ENCODE data around the gene C14orf119. TPM values are rescaled to one million over a fixed set of nuclear protein-coding genes. Genes with fewer than 3 reads are reported as not detected.

C14orf119 gene, protein sequence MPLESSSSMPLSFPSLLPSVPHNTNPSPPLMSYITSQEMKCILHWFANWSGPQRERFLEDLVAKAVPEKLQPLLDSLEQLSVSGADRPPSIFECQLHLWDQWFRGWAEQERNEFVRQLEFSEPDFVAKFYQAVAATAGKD
- total RNA-seq: 10 to 100 TPM; 35.2 to 38.7 TPM
- long read RNA-seq, donor 1, transcript C14orf119-201 (2 exons, 3,660 nt): major isoform, 22 of 28 reads
- long read RNA-seq, donor 1, partial matches to known transcripts: 0 of 28 reads
- long read RNA-seq, donor 1, other reads (novel, unspliced or antisense): 5 of 28 reads
- long read RNA-seq, donor 2, transcript C14orf119-201 (2 exons, 3,660 nt): major isoform, 102 of 117 reads
- long read RNA-seq, donor 2, partial matches to known transcripts: 0 of 117 reads
- long read RNA-seq, donor 2, other reads (novel, unspliced or antisense): 14 of 117 reads

DNA sequence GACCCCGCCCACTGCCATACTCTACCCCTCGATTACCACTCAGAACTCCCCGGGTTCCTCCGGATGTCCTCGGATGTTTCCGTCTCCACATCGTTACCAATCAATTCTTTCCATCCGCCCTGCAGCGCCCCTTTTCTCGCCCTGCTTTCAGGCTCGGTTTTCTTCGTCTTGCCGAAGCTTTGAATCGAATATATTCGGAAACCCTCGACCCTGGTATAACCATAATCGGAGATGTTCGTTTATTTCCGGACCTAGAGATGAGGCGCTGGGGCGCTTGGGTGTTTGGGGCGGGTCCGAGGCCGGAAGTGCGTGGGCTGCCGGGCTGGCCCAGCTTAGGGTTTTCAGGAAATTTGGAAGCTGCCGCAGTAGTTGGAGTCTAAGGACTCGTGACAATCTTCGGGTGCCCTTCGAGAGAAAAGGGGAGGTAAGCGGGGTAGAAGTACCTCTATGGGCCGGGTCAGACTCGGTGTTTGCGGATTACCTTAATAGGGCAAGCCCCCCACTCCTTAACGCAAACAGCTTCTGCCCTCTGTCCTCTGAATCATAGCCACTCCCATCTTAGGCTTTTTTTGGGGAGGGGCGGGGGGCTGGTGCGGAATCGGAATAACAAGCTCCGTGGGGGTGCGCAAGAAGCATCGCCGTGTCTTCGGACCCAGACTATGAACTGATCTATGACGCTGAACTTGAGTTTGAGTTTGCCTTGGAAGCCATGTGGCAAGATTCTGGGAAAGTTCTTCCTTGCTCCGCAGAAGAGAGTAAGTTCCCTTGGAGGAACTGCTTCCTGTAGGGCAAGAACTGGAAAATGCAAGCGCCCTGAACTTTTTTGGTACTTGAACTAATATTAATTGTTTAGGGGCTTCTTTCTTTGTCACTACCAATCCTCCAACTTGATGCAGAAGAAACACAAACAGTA is at the start of gene C14orf119:
C14orf119 (plus strand) TSS at position 310 of the 913 bp plus-strand sequence. CDS start 2,154 bp downstream, outside the sequence.
- DNase-seq (ENCODE audit: low spot score): peak; percentile 100
- intact Hi-C loops (cut with DNase I): no loop called here

DNA sequence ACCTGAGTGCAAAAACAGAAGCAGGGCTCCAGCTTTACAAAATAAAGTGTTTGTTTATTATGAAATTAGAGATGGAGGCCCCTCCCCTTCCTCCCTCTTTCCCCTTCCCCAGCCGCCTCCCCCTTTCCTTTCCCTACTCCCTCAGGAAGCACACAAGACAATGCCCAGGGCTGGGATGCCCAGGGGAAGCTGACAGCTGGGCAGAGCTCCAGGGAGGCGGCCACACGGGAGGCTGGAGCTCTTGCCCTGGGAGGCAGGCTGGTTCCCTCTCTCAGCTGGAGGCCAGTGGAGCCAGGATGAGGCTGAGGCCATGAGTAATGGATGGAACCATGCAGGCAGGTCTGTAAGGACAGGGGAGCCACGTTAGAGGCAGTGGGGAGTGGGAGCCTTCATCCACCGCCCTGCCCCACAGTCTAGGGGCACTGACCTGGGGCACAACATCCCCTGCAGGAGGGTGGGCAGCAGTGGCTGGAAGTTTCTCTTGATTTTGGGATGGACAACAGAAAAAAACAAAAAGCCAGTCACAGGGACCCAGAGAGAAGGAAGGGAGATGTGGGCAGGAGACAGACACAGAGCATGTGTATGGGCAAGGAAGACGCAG is 48.2 kb upstream of the C14orf119 start:
- intact Hi-C loops (cut with DNase I): no loop called here
- DNase-seq (ENCODE audit: low spot score): no peak

DNA sequence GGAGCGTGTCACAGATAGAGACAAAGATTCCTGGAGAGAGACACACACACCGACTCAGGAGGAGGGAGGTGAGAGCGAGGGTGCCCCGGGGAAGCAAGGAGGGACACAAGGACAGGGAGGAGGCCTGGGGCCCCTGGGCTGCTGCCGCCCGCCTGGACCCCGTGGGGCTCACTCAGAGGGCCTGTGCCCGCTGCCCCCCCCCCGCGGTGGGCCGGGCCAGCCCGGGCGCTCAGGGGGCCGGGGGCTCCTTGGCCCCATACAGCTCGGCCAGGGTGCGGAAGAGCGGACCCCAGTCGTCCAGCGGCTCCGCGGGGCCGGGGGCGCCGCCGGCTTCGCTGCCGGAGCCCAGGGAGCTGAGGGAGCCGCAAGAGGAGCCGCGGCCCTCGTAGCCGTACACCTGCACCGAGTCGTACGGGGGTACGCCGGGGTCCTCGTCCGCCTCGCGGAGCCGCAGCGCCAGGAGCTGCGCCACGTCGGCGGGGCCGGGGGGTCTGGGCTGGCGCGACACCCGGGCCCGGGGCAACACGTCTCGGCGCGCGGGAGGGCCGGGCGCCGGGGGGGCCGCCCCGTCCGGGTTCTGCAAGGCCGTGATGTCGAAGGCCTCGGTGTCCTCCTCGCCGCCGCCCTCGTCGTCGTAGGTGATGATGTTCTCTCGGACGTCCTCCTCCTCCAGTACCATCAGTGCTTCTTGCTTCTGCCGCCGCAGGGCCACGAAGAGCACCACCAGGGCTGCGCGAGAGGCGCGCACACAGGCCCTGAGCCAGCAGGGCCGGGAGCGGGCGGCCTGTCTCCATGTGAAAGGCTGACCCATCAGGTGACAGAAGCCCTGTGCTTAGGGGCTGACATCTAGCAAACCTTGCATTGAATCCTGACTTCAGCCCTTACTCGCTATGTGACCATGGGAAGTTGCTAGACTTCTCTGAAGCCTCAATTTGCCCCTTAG is 47.3 kb upstream of the C14orf119 start:
- intact Hi-C loops (cut with DNase I): no loop called here
- DNase-seq (ENCODE audit: low spot score): no peak

DNA sequence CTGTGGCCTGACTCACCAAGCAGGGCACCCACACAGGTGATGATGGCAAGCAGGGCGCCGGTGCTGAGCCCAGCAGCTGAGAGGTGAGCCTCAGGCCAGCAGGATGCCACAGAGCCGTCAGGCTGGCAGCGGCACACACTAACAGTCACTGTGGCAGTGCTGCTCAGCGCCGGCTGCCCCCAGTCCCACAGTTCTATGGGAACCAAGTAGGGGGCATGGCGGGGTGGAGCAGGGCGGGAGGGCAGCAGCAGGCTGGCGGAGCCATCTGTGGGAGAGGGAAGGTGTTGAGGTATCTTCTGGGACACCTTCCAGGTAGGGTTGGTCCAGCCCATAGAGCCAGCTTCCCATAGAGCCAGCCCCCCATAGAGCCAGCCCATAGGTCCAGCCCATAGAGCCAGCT is 46.3 kb upstream of the C14orf119 start:
- intact Hi-C loops (cut with DNase I): no loop called here
- DNase-seq (ENCODE audit: low spot score): no peak

DNA sequence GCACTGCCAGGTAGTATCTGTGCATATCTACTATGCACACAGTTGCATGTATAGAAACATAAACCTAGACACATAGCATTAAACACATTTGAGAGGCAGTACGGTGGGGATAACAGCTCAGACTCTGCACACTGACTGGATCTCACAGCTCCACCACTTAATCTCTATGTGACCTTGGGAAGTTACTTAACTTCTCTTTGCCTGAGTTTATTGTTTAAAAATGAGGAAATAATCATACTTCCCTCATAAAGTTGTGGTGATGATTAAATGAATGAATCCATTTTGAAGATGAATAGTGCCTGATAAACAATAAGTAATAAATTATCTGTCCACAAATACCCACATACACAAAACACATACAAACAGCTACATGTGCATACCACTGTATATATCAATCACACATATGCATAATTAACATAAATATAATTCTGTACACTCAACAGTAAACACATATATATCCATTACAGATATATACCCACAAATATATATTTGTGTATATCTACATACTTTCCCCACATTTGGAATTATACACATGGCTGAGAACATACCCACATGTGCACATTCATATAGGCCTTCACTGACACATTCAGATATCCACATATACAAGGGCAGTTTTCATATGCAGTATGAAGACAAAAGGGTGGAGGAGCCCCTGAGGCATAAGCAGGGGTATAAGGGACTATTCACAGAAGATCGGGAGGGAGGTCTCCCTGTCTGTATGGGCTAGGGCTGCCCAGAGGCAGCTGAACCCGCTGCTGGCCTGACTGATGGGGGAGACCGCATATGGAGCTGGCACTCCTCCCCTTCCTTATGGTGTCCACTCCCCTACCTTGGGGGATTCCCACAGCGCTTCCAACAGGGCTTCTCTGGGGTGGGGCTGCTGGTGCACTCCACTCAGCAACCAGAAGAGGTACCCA is 43.9 kb upstream of the C14orf119 start:
- intact Hi-C loops (cut with DNase I): loop anchor here in 1 of 2 donors (5.0 kb wide), 1 partner anchor 999 kb away; no protein-coding TSS in a partner anchor
- no peak for DNase-seq (ENCODE audit: low spot score)

DNA sequence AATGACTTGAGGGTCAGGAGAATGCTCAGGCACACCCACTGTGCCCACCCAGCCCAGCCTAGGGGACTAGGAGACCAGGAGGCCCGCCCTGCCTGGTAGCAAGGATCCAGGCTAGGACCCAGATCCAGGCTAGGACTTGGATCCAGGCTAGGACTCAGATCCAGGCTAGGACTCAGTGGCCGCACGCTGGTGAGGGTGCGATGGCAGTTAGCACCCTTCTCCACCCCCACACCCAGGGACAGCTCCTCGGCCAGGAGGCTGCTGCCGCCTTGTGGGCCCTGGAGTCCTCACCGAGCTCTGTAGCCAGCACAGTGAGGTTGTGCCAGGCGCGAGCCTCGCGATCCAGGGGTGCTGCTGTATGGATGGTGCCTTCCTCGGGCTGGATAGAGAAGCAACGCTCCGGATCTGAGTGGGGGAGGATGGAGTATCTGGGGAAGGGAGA is 43.1 kb upstream of the C14orf119 start:
- intact Hi-C loops (cut with DNase I): loop anchor here in 1 of 2 donors (5.0 kb wide), 1 partner anchor 1000 kb away; no protein-coding TSS in a partner anchor
- no peak for DNase-seq (ENCODE audit: low spot score)

DNA sequence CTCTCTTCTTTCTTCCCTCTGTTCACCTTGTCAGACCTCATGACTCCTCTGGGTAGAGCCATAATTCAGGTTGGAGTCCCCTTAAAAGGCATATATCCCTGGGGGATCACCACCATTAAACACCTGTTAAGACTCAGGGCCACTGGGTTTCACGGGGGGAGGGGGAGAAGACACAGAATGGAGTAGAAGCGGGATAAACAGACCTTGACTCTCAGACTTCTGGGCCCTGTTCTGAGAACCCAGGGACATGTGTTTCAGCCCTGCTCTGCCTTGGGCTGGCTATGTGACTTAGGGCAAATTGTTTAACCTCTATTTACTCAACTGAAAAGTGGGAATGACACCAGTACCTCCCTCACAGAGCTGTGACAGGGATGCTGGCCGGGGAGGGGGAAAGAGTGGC is 42.6 kb upstream of the C14orf119 start:
- no peak for DNase-seq (ENCODE audit: low spot score)
- intact Hi-C loops (cut with DNase I): loop anchor here in 1 of 2 donors (5.0 kb wide), 1 partner anchor 1000 kb away; no protein-coding TSS in a partner anchor

DNA sequence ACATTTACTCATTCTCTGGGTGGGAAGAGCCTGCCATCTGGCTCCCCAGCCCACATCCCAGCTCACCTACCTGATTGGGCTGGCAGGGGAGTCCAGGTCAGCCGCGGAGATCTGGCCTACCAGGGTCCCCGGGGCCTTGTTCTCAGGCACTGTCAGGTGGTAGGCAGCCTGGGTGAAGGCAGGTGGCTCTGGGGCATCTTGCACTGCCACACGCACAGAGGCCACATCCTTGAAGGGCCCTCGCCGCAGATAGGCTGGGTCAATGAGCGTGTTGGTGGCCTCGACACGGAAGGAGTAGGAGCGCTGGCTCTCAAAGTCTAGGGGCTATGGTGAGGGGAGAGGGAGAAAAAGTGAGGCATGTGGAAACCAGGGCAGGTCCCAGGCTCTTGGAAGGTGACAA is 41.9 kb upstream of the C14orf119 start:
- intact Hi-C loops (cut with DNase I): loop anchor here in 1 of 2 donors (5.0 kb wide), 1 partner anchor 1001 kb away; no protein-coding TSS in a partner anchor

DNA sequence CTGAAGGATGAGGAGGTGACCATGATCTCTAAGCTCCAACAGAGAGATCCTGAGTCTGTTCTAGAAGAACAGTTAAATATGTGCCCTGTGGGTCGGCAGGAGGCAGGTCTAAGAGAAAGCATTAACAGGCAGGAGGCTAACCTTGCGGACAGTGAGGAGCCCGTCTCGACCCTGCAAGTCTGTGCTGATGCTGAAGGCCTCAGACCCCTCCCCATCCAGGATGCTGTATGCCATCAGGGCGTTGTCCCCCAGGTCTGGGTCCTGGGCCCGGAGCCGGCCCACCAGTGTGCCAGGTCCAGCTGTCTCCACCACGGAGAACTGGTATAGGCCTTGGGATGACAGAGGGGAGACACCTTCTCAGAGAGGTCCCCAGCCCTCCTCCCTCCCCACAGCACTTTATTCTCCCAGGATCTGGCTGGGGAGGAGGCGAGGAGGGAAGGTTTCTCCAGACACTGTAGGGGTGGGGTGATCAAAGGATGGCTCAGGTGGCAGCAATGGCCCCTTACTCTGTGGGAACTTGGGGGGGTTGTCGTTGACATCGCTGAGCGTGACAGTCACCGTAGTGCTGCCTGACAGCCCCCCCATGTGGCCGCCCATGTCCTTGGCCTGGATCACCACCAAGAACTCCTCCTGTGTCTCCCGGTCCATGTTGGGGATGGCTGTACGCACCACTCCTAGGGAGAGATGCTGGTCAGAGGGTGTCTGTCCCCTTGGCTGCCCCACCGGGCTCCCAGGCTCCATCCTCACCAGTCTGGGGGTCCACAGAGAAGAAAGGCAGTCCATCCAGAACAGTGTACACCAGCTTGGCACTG is 41.1 kb upstream of the C14orf119 start:
- intact Hi-C loops (cut with DNase I): loop anchor here in 1 of 2 donors (5.0 kb wide), 1 partner anchor 1002 kb away; no protein-coding TSS in a partner anchor
- peak; percentile 76 for DNase-seq (ENCODE audit: low spot score)

More for the DNA sequence above, 41.9 kb upstream of the C14orf119 start:
- DNase-seq (ENCODE audit: low spot score): no peak

DNA sequence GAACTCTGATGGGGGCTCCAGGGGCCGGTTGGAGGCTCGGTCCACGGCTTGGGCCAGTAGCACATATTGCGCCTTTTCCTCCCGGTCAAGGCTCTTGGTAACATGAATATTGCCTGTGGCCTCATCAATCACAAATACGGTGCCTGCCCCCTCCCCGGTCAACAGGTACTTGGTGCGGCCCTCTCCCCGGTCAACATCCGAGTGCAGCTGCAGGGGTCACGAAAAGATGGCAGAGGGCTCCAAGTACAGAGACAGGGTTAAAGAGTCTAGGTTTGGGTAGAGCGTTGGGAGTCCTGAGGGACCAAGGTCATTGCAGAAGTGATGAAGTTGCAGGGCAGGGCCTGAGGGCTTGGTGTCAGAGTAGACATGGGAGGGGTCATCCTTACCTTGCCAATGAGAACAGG is 40.2 kb upstream of the C14orf119 start:
- DNase-seq (ENCODE audit: low spot score): peak; percentile 64
- intact Hi-C loops (cut with DNase I): loop anchor here in 1 of 2 donors (5.0 kb wide), 1 partner anchor 68 kb away; no protein-coding TSS in a partner anchor

DNA sequence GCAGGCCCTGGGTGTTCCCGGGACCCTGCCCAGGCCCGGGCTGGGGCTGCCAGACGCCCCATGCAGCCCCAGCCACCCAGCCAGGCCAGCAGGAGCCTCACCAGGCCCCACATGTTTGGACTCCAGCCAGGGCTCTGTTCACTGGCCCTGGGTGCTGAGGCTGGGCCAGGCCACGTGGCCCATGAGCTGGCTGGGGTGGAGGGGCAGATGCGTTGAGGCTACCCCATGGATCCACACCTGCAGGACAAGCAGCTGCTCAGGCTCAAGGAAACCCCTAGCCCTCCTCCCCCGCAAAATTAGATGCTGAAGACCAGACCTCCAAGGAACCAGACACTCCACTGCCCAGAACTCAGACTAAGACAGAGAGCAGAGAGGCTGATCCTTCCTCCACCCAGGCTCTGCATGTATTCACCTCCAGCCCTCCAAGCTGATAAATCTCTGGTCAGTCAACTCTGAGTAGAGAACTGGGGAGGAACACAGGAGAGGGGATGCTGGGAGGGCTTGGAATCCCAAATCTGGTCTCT is 39.6 kb upstream of the C14orf119 start:
- DNase-seq (ENCODE audit: low spot score): peak; percentile 79
- intact Hi-C loops (cut with DNase I): loop anchor here (2.0 to 5.0 kb wide), 2 partner anchors 68 to 69 kb away; no protein-coding TSS in a partner anchor

DNA sequence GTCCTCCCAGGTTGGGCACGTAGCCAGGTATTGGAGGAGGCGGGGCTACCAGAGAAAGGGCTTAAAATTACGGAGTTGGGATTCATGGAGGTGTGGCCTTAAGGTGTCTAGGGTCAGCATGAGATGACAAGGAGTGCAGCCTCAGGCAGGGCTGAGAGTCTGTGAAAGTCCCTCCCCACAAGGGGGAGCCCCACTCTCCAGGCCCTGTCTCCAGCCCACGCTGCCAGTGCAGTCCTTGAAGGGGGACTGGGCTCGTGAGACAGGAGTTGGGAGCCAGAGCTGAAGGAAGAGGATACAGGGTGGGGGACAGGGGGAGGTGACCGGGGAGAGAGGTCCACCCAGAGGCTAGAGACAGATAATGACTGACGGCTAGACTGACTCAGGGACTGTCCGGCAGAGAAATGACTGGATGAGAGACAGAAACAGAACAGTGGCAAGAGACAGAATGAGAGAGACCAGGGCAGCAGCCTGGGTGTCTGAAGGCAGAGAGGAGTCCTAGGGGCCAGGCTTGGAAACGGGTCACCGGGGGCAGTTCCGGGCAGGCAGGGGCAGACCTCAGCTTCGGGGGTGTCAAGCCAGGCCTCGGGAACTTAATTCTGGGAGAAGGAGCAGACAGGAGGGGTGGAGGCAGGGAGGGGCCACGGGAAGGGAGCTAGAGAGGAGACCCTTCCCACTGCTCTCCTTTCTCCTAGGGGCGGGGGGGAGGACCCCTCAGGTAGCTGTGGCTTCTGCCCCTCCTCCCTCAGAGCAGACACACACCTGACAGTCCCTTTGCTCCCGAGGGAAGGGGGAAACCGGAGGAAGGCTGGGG is 39.0 kb upstream of the C14orf119 start:
- intact Hi-C loops (cut with DNase I): loop anchor here (2.0 to 5.0 kb wide), 2 partner anchors 69 to 70 kb away; no protein-coding TSS in a partner anchor
- DNase-seq (ENCODE audit: low spot score): peak; percentile 86

DNA sequence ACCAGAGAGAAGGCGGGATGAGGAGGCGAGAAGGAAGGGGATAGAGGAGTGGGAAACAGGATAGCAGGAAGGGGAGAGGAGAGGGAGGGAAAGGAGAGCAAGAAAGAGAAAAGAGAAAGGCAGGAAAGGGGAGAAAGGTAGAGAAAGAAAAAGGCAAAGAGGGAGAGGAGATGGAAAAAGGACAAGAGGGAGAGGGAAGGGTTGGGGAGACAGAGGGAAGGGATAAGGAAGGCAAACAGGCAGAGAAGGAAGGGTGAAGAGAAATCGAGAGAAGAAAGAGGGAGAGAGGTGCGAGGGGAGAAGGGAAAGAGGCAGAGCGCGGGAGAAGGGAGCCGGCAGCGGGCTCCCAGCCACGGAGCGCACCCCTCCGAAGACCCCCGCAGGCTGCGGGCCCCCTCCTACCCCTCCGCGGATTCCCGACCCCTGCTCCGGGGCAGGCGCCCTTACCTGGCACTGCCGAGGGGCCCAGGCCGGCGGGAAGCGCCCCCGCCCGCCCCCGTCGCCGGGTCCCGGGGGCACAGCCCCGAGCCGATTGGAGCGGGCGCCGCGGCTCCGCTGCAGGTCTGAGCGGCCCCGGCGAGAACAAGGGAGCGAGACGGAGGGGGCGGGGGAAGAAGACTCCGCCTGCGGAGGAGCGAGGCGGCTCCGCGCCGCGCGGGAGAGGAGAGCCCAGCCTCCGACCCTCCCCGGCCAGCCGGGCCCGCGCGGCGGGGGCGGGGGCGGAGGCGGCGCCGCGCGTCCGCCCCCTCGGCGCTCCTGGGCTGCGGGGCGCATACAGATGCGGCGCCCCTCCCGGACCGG is 38.1 kb upstream of the C14orf119 start, which contains the start of gene CDH24:
CDH24 (minus strand) TSS at position 565 of the 801 bp plus-strand sequence. CDS start 1,787 bp downstream, outside the sequence.
- intact Hi-C loops (cut with DNase I): loop anchor here (2.0 to 5.0 kb wide), 2 partner anchors 70 kb away; no protein-coding TSS in a partner anchor
- DNase-seq (ENCODE audit: low spot score): peak; percentile 82
